ENCODE measurements around the gene CASQ2. TPM values are rescaled to one million over a fixed set of nuclear protein-coding genes. Genes with fewer than 3 reads are reported as not detected.

Gene CASQ2
- polyA plus RNA-seq, 1 experiment: not detected

DNA sequence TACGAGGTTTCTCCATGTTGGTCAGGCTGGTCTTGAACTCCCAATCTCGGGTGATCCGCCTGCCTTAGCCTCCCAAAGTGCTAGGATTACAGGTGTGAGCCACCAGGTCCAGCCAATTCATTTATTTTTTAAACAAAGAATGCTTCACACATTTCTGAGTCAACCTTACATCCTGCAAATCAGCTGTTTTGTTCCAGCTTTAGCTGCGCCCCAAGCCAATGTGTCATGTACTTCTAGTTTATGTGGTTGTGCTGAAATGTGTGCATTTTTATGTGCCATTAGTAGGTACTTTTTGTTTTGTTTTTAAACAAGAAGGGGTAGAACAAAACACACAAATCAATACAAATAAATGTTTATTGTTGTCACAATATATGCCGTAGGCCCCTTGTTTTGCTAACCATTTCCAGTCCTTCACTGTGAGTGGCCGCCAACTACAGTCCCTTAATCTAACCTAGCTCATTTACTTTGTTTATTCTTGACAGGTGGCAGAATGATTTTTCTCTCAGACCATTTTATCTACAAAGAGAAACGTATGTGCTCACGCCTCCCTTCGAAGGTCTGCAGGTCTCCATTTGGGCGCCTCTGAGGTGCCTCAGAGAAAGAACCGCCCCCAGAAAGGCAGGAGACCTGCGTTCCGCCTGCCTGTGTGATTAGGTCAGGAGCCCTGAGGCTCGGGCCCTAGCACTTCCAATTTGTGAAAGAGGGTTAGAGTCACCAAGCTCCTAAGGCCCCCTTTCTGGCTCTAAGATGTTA, 2.8 kb upstream of the CASQ2 start:
- no peak overlapping the region for H3K4me3 ChIP-seq (ENCODE audit: low read depth, low read length)
- TF ChIP-seq, protein P1, sequence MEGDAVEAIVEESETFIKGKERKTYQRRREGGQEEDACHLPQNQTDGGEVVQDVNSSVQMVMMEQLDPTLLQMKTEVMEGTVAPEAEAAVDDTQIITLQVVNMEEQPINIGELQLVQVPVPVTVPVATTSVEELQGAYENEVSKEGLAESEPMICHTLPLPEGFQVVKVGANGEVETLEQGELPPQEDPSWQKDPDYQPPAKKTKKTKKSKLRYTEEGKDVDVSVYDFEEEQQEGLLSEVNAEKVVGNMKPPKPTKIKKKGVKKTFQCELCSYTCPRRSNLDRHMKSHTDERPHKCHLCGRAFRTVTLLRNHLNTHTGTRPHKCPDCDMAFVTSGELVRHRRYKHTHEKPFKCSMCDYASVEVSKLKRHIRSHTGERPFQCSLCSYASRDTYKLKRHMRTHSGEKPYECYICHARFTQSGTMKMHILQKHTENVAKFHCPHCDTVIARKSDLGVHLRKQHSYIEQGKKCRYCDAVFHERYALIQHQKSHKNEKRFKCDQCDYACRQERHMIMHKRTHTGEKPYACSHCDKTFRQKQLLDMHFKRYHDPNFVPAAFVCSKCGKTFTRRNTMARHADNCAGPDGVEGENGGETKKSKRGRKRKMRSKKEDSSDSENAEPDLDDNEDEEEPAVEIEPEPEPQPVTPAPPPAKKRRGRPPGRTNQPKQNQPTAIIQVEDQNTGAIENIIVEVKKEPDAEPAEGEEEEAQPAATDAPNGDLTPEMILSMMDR (IDR thresholded peaks at IDR 0.05; ENCODE audit: low read depth, low read length): no peak
- H3K27ac ChIP-seq (ENCODE audit: low read depth, low read length): no peak overlapping the region
- H3K9me3 ChIP-seq (ENCODE audit: control insufficient read depth, insufficient read depth, low read length): no peaks in the 10 kb centered on the region
- no peak for DNase-seq (ENCODE audit: low read depth, low spot score)
- H3K27me3 ChIP-seq (ENCODE audit: control insufficient read depth, insufficient read depth, low read length): peaks cover 10% of the 10 kb centered on the region
- CTCF ChIA-PET: interaction anchor here (0.6 to 5.4 kb wide), 38 partner anchors 8 to 677 kb away, joined by 3 to 56 read pairs (median 4); no protein-coding TSS in a partner anchor
- POLR2A ChIA-PET: no interaction called here

DNA sequence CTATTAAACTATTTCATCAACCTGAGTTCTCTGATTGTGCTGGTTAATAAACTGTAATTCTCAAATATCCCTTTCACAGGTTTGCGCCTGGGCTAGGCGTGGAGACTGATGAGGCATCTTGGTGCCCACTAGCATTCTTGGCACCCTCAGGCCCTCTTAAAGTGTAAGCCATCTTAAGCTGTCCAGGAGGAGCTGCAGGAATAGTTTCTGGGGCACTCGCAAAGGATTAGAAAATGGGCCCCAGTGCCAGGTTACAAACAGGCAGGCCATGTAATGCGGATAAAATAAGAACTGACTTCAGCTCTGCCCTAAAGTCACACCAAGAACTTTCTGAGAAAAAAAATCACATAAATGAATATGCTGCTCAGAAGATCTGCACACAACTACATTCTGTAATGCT, 1.1 kb downstream of the CASQ2 start:
- Histone ChIP-seq H3K27me3 (ENCODE audit: control insufficient read depth, insufficient read depth, low read length) (peaks cover 10% of the 10 kb centered on the region), H3K4me3 (ENCODE audit: low read depth, low read length) (no peak overlapping the region), H3K9me3 (ENCODE audit: control insufficient read depth, insufficient read depth, low read length) (no peaks in the 10 kb centered on the region), H3K27ac (ENCODE audit: low read depth, low read length) (no peak overlapping the region)
- ChIA-PET CTCF (interaction anchor here (4.0 kb wide), 1 partner anchor 159 kb away, joined by 52 read pairs; no protein-coding TSS in a partner anchor), POLR2A (no interaction called here)
- DNase-seq (ENCODE audit: low read depth, low spot score): no peak
- TF ChIP-seq, protein P1 (IDR thresholded peaks at IDR 0.05; ENCODE audit: low read depth, low read length): no peak

DNA sequence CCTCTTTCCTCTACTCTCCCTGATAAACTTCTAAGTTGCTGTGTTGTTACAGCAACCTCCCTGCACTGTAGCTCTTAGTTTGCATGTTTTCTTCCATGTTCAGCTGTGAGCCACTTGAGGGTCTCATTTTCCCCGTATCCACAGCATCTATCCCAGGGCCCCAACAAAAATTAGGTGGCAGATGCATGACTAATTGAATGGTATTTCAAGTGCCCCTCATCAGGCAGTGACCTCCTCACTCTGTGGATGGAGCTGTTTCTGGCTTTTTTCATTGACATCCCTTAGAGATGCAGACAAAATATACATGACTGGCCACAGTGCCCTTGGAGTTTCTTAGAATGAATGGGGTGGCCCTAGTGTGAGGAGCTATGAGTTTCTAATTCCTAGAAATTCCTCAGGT, 3.4 kb downstream of the CASQ2 start:
- POLR2A ChIA-PET: interaction anchor here (1.0 kb wide), 1 partner anchor 37 kb away, joined by 4 read pairs; no protein-coding TSS in a partner anchor

DNA sequence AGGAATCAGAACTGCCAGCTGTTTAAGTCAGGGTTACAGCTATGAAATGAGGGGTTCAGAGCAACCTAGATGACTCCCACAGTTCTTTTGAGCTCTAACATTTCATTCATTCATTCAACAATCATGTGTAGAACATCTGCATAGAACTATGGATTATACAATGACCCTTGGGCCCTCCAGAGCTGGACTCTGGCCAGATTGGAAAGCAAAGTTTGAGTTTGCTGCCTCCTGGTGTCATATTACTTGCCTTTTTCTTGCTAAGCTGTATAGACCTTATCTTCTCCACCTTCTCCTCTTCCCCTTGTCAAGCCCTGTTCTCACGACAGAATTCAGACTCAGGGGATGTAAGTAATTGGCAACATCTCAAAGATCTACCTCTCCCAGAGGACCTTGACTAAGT, 4.0 kb downstream of the CASQ2 start:
- POLR2A ChIA-PET: interaction anchor here (1.0 kb wide), 1 partner anchor 36 kb away, joined by 4 read pairs; no protein-coding TSS in a partner anchor
- no peak overlapping the region for H3K27ac ChIP-seq (ENCODE audit: low read depth, low read length)
- H3K4me3 ChIP-seq (ENCODE audit: low read depth, low read length): no peak overlapping the region
- no peak for DNase-seq (ENCODE audit: low read depth, low spot score)
- H3K27me3 ChIP-seq (ENCODE audit: control insufficient read depth, insufficient read depth, low read length): peaks cover 10% of the 10 kb centered on the region
- TF ChIP-seq, protein P1 (IDR thresholded peaks at IDR 0.05; ENCODE audit: low read depth, low read length): peak; percentile 52
- CTCF ChIA-PET: interaction anchor here (0.7 to 4.0 kb wide), 26 partner anchors 9 to 735 kb away, joined by 3 to 81 read pairs (median 4); no protein-coding TSS in a partner anchor
- H3K9me3 ChIP-seq (ENCODE audit: control insufficient read depth, insufficient read depth, low read length): no peaks in the 10 kb centered on the region

More for the DNA sequence above, 3.4 kb downstream of the CASQ2 start:
- no peak overlapping the region for H3K27ac ChIP-seq (ENCODE audit: low read depth, low read length)
- H3K4me3 ChIP-seq (ENCODE audit: low read depth, low read length): no peak overlapping the region
- no peaks in the 10 kb centered on the region for H3K9me3 ChIP-seq (ENCODE audit: control insufficient read depth, insufficient read depth, low read length)
- TF ChIP-seq, protein P1 (IDR thresholded peaks at IDR 0.05; ENCODE audit: low read depth, low read length): no peak
- DNase-seq (ENCODE audit: low read depth, low spot score): no peak
- CTCF ChIA-PET: interaction anchor here (0.7 to 4.0 kb wide), 23 partner anchors 8 to 734 kb away, joined by 3 to 81 read pairs (median 4); no protein-coding TSS in a partner anchor
- H3K27me3 ChIP-seq (ENCODE audit: control insufficient read depth, insufficient read depth, low read length): peaks cover 10% of the 10 kb centered on the region

DNA sequence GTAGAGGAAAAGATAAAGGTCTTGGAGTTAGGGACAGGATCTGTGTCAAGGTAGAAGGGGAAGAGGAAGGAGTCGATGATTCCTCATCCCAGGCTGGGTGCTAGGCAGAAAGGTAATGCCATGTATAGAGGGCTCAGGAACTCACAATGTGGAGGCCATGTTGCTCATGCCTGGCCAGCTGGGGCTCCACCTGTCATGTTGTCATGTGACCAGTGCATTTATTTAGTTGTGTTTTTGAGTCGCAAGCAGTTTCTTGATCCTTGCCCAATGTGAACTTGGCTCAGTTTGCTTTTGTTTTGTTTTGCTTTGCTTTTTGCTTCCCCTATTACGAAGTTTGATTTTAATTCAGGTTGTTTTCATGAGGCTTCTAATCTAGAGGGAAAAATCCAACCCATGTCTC, 5.7 kb downstream of the CASQ2 start:
- Histone ChIP-seq H3K27me3 (ENCODE audit: control insufficient read depth, insufficient read depth, low read length) (peaks cover under 1% of the 10 kb centered on the region), H3K4me3 (ENCODE audit: low read depth, low read length) (no peak overlapping the region), H3K9me3 (ENCODE audit: control insufficient read depth, insufficient read depth, low read length) (no peaks in the 10 kb centered on the region), H3K27ac (ENCODE audit: low read depth, low read length) (no peak overlapping the region)
- ChIA-PET CTCF (interaction anchor here (1.0 to 2.3 kb wide), 4 partner anchors 9 to 154 kb away, joined by 3 to 16 read pairs (median 10); no protein-coding TSS in a partner anchor), POLR2A (no interaction called here)
- DNase-seq (ENCODE audit: low read depth, low spot score): no peak
- TF ChIP-seq, protein P1 (IDR thresholded peaks at IDR 0.05; ENCODE audit: low read depth, low read length): no peak

Data from AG04450 (cell line).